SK-N-MC (cell line): ENCODE measurements around the gene VSTM1.

Experiments used
- EZH2 ChIP-seq: fragments of 200-600 bp; sonication (generic); IDR thresholded peaks from one replicate; pipeline ENCODE4 v1.6.1; 2017; ENCODE audit warnings: antibody characterized with exemption
- FOXP2 ChIP-seq: optimal IDR thresholded peaks from 2 replicates; pipeline ENCODE3; 2011; ENCODE audit warnings: mild to moderate bottlenecking, moderate library complexity; ENCODE audit not compliant: insufficient read depth; ENCODE audit errors: extremely low read length, control extremely low read depth
- POLR2AphosphoS5 ChIP-seq: IDR thresholded peaks from 2 replicates; pipeline ENCODE4 v1.6.1; 2012; ENCODE audit warnings: mild to moderate bottlenecking, low read depth, low read length, borderline replicate concordance

DNA sequence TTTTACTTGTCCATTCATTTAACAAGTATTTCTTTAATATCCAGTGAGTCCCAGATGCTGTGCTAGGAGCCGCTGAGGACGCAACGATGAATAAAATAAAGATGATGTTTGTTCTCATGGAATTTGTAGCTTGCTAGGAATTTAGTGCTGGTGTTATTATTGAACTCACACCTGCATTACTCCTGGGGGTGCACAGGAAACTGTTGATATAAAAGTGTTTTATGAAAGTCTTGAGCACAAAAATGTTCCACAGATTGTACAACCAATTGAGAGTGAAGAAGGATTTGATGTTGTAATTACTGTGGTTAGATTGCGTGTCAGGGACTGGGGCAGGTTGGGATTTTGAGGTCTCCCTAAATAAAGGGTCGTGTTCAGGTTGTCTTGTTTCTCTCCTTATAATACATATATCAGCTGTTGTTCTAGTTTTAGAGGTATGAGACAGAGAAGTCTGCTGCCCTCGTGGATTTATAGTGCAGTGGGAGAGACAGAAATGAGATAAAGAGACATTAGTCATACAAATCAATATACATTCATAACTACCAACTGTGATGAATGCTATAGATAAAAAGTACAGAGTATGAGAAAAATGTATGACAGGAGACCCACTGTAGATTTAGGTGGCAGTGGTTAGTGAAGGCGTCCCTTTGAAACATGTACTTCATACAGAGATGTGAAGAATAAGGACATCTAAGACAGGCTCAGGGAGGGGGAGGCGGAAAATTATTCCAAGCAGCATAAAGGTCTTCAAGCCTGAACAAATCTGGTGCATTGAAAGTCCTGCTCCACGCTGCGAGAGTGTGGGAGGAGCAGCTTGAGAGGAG, 61.0 kb downstream of the VSTM1 start:
- TF ChIP-seq EZH2 (peak; percentile 65), POLR2AphosphoS5 (no peak), FOXP2 (no peak)
